Osteocyte (in vitro differentiated cells): Measurements from ENCODE around the gene NUFIP1. TPM values are rescaled to one million over a fixed set of nuclear protein-coding genes. Genes with fewer than 3 reads are reported as not detected.
A peak's percentile ranks its signal among the peaks of the same experiment; 100 is the strongest.

Source experiments
- DNase-seq: peaks from one replicate; pipeline ENCODE4 v3.0.0; 2021; ENCODE audit warnings: mixed read lengths; ENCODE audit not compliant: unreplicated experiment; ENCODE audit errors: extremely low spot score
- H3K27ac Mint-ChIP-seq: one replicate; pipeline ENCODE4 v1.8.0; 2021; ENCODE audit warnings: mild to moderate bottlenecking, mixed read lengths; ENCODE audit not compliant: unreplicated experiment
- H3K27me3 Mint-ChIP-seq: one replicate; pipeline ENCODE4 v1.8.0; 2021; ENCODE audit warnings: mixed read lengths; ENCODE audit not compliant: unreplicated experiment
- H3K36me3 Mint-ChIP-seq: one replicate; pipeline ENCODE4 v1.8.0; 2021; ENCODE audit warnings: mixed read lengths; ENCODE audit not compliant: unreplicated experiment
- H3K4me1 Mint-ChIP-seq: one replicate; pipeline ENCODE4 v1.8.0; 2021; ENCODE audit warnings: mixed read lengths; ENCODE audit not compliant: unreplicated experiment
- H3K4me3 Mint-ChIP-seq: one replicate; pipeline ENCODE4 v1.8.0; 2021; ENCODE audit warnings: mild to moderate bottlenecking, moderate library complexity, mixed read lengths; ENCODE audit not compliant: unreplicated experiment
- H3K9me3 Mint-ChIP-seq: one replicate; pipeline ENCODE4 v1.8.0; 2021; ENCODE audit warnings: mixed read lengths; ENCODE audit not compliant: unreplicated experiment
- total RNA-seq: library from RNA; stranded (reverse); gene quantifications from 2 replicates; pipeline ENCODE4 v1.2.1, GENCODE V29; 2021
- TF ChIP-seq, protein P1 (sequence below): fragments of 200-600 bp; sonication (generic); IDR thresholded peaks from 2 replicates; pipeline ENCODE4 v1.5.0; 2021; ENCODE audit warnings: antibody characterized with exemption, mild to moderate bottlenecking, moderate library complexity

NUFIP1 gene
- total RNA-seq, 1 donor from 2014 or later = 6.9 TPM

DNA sequence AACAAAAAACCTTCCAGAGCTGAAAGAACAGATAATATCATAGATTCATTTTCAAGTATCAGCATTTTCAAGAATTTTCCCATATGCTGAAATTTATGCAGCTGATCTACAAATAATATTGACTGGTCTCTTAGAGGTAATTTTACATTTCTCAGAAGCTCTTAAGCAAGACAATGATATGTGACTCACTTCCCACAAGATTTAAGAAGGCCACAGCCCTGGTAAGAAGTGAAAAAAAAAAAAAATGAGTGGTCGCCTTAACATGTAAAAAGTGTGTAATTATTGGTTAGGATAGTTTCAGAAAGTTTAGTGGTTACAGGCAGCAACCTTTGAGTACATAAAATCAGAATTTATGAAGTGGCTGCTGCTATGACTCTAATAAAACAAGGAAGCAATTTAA is 54.5 kb downstream of the NUFIP1 start:
- no peak overlapping the region for H3K4me3 Mint-ChIP-seq
- no peaks in the 10 kb centered on the region for H3K9me3 Mint-ChIP-seq
- no peaks in the 10 kb centered on the region for H3K36me3 Mint-ChIP-seq
- DNase-seq = no peak
- TF ChIP-seq, protein P1, sequence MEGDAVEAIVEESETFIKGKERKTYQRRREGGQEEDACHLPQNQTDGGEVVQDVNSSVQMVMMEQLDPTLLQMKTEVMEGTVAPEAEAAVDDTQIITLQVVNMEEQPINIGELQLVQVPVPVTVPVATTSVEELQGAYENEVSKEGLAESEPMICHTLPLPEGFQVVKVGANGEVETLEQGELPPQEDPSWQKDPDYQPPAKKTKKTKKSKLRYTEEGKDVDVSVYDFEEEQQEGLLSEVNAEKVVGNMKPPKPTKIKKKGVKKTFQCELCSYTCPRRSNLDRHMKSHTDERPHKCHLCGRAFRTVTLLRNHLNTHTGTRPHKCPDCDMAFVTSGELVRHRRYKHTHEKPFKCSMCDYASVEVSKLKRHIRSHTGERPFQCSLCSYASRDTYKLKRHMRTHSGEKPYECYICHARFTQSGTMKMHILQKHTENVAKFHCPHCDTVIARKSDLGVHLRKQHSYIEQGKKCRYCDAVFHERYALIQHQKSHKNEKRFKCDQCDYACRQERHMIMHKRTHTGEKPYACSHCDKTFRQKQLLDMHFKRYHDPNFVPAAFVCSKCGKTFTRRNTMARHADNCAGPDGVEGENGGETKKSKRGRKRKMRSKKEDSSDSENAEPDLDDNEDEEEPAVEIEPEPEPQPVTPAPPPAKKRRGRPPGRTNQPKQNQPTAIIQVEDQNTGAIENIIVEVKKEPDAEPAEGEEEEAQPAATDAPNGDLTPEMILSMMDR = no peak
- H3K27ac Mint-ChIP-seq = peak overlapping the region; percentile 57
- no peaks in the 10 kb centered on the region for H3K27me3 Mint-ChIP-seq
- H3K4me1 Mint-ChIP-seq = peaks cover 57% of the 10 kb centered on the region

DNA sequence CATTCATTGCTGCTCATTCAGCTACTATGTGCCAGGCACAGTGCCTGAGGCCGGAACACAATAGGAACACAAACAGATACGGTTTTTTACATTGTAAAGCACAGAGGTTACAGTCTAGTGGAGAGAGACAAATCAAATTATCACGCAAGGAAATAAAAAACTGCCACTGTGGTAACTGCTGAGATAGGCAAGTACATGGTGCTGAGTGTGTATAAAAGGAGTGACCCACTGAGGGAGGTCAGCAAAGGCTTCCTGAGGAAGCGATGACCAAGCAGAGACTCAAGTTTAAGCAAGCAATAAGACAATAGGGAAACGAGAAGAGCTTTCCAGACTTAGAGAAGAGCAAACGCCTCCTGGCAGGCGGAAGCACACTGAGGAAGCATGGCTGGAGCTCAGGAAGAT is 56.4 kb downstream of the NUFIP1 start:
- Mint-ChIP-seq H3K4me3 (no peak overlapping the region), H3K9me3 (no peaks in the 10 kb centered on the region), H3K27me3 (no peaks in the 10 kb centered on the region), H3K4me1 (peaks cover 57% of the 10 kb centered on the region), H3K36me3 (no peaks in the 10 kb centered on the region), H3K27ac (peak overlapping the region; percentile 87)
- TF ChIP-seq, protein P1 = no peak
- DNase-seq = peak; percentile 77

DNA sequence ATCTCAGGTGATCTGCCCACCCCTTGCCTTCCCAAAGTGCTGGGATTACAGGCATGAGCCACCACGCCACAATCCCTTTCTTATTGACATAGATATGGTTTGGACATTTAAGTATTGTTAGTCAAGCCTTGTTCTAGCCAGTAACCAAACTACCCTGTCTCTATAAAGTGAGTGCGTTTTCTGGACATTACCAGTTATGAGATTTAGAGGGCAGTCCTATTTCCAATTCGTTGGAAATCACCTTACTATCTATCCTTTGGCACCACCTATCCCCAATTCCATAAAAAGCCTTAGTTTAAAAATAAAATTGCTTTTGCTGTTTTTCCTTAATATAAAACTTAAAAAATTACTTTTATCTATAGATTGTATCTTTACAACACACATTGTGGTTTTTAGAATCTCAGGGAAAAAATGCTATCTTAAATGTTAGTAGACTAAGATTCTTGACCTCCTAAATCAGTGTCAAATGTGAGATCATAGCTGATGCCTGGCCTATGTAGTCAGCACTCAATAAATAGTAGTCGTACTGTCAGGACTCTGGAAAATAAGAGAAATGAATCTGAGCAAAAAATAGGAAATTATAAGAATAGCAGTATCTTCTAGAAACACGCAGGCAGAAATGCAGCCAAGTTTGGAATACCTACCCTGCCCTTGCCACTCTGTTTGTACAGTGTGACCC is 57.0 kb downstream of the NUFIP1 start:
- Mint-ChIP-seq H3K4me3 (no peak overlapping the region), H3K36me3 (no peaks in the 10 kb centered on the region), H3K9me3 (no peaks in the 10 kb centered on the region), H3K27me3 (no peaks in the 10 kb centered on the region), H3K27ac (peak overlapping the region; percentile 87), H3K4me1 (peaks cover 57% of the 10 kb centered on the region)
- no peak for DNase-seq
- TF ChIP-seq, protein P1 = peak; percentile 27

DNA sequence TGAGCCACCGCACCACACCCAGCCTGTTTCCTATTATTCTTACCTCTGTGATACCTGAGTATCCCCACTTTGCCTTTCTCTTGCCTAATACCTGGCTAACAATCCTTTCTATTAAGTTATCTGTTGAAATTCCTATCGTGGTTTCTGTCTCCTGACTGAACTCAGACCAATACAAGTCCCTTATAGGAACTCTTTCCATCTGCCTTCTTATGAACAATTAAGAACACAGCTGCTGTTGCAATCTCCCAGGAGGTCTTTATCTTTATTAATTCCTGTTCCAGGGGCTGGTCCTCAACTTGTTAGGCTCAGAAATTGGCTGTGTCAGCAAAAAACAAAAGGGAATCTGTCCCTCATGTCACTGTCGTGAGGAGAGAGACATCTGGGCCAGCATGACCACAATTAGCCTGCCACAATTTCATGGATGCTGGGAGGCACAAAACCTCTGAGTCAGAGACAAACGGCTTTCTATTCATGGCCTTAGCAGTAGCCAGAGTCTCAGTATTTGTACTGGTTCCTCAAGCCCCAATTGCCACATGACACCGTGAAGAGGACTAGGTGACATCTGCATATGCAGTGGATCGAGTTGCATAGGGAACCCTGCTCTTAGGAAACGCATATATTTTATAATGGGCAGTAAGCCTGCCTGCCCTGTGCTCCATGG is 58.2 kb downstream of the NUFIP1 start:
- no peak for DNase-seq
- TF ChIP-seq, protein P1 = no peak
- Mint-ChIP-seq H3K9me3 (no peaks in the 10 kb centered on the region), H3K36me3 (no peaks in the 10 kb centered on the region), H3K27me3 (no peaks in the 10 kb centered on the region), H3K4me3 (no peak overlapping the region), H3K4me1 (peaks cover 52% of the 10 kb centered on the region), H3K27ac (peak overlapping the region; percentile 87)

DNA sequence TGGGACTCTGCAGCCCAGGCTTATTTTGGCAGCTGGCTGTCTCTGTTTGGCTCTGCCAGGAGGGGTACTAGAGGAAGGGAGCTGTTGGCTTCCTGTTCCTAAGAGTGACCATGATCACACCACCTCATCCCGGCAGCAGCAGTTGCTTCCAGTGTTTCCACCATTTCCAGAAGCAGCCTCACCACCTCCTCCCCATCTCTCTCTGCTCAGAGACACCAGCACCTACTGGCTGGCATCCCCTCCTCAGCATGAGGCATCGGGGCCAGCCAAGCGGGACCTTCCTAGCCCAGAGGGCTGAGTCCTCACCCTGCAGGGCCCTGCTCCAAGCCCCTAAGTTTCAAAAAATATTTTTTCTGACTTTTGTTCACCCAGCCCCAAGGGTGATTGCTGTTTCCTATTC is 59.0 kb downstream of the NUFIP1 start:
- peak; percentile 51 for DNase-seq
- TF ChIP-seq, protein P1 = no peak
- H3K27ac Mint-ChIP-seq = peak overlapping the region; percentile 71
- no peaks in the 10 kb centered on the region for H3K9me3 Mint-ChIP-seq
- H3K4me3 Mint-ChIP-seq = no peak overlapping the region
- no peaks in the 10 kb centered on the region for H3K27me3 Mint-ChIP-seq
- no peaks in the 10 kb centered on the region for H3K36me3 Mint-ChIP-seq
- peaks cover 50% of the 10 kb centered on the region for H3K4me1 Mint-ChIP-seq
